ENCODE data around the gene CHST11. TPM values are rescaled to one million over a fixed set of nuclear protein-coding genes. Genes with fewer than 3 reads are reported as not detected.

The CHST11 gene
- total RNA-seq, 1 experiment from 2014 or later, result 1.1 TPM

DNA sequence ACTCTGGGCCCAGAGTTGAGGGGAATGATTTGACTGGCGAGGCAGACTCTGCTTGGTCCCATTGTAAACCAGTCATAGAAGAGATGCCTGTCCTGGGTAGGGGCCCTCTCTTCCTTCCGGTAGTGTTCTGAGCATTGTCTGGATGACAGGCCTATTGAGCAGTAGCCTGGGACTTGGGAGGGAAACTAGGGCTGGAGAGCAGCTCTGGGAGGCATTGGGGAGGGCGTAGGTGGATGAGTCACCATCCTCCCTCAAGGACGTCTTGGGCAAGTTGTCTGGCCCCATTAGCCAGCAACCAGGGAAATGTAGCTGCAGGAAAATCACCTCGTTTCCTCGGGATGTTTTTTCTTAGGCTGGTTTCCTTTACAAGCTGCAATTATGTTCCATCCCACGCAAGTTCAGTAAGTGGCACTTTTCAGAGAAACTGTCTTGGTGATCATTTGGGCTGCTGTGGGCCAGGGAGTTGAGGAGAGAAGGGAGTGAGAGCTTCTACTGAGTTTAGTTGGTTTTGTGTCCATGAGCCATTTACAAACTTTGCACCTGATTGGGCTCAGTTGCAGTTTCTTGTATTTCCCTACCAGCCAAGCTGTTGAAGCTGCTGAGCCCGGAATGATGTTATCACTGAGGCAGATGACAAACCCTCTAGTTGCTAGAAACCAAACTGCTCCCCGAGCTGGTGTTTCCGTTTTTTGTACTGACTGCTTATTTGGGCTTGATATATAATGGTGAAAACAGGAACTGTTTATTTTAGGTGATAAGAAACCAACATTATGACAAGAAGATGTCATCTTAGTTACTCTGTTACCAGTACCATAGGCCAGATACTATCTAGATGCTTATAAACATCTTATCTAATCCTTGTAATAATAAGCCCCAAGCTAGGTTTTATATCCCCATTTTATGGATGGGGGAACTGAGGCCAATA is 147.6 kb downstream of the CHST11 start:
- BruUV-seq (replicated peaks), result no TSS peak
- intact Hi-C loops (cut with micrococcal nuclease; ENCODE audit: unreplicated experiment), result no loop called here
- Histone ChIP-seq H3K27me3 (replicated peaks; ENCODE audit: insufficient read depth, low read depth, low read length, poor library complexity) (no peaks in the 10 kb centered on the region), H3K4me3 (ENCODE audit: low read depth, low read length, poor library complexity, severe bottlenecking) (no peak overlapping the region), H3K4me1 (ENCODE audit: insufficient read depth, low read length, poor library complexity, severe bottlenecking) (peaks cover 6% of the 10 kb centered on the region), H3K9me3 (ENCODE audit: low read depth, low read length, poor library complexity, severe bottlenecking) (no peaks in the 10 kb centered on the region), H3K27ac (ENCODE audit: low read depth, low read length, poor library complexity, severe bottlenecking) (no peak overlapping the region), H3K36me3 (ENCODE audit: insufficient read depth, low read length, poor library complexity, severe bottlenecking) (no peaks in the 10 kb centered on the region)
- ChIA-PET CTCF (no interaction called here), POLR2A (ENCODE audit: low non-redundant PET) (no interaction called here)
- DNase-seq (ENCODE audit: low spot score), result peak; percentile 90
- TF ChIP-seq EZH2 (IDR thresholded peaks at IDR 0.05; ENCODE audit: borderline replicate concordance, low read depth, low read length, poor library complexity, severe bottlenecking), result no peak
- TF ChIP-seq, protein P1, sequence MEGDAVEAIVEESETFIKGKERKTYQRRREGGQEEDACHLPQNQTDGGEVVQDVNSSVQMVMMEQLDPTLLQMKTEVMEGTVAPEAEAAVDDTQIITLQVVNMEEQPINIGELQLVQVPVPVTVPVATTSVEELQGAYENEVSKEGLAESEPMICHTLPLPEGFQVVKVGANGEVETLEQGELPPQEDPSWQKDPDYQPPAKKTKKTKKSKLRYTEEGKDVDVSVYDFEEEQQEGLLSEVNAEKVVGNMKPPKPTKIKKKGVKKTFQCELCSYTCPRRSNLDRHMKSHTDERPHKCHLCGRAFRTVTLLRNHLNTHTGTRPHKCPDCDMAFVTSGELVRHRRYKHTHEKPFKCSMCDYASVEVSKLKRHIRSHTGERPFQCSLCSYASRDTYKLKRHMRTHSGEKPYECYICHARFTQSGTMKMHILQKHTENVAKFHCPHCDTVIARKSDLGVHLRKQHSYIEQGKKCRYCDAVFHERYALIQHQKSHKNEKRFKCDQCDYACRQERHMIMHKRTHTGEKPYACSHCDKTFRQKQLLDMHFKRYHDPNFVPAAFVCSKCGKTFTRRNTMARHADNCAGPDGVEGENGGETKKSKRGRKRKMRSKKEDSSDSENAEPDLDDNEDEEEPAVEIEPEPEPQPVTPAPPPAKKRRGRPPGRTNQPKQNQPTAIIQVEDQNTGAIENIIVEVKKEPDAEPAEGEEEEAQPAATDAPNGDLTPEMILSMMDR (conservative IDR thresholded peaks at IDR 0.05; ENCODE audit: low read depth, low read length), result no peak

- Histone ChIP-seq H3K9me3 (ENCODE audit: low read depth, low read length, poor library complexity, severe bottlenecking) (no peaks in the 10 kb centered on the region), H3K36me3 (ENCODE audit: insufficient read depth, low read length, poor library complexity, severe bottlenecking) (no peaks in the 10 kb centered on the region), H3K4me3 (ENCODE audit: low read depth, low read length, poor library complexity, severe bottlenecking) (no peak overlapping the region), H3K4me1 (ENCODE audit: insufficient read depth, low read length, poor library complexity, severe bottlenecking) (peaks cover 6% of the 10 kb centered on the region), H3K27me3 (replicated peaks; ENCODE audit: insufficient read depth, low read depth, low read length, poor library complexity) (no peaks in the 10 kb centered on the region), H3K27ac (ENCODE audit: low read depth, low read length, poor library complexity, severe bottlenecking) (no peak overlapping the region)
- no TSS peak for BruUV-seq (replicated peaks)
- no peak for DNase-seq (ENCODE audit: low spot score)
- TF ChIP-seq EZH2 (IDR thresholded peaks at IDR 0.05; ENCODE audit: borderline replicate concordance, low read depth, low read length, poor library complexity, severe bottlenecking), result no peak
- TF ChIP-seq, protein P1 (conservative IDR thresholded peaks at IDR 0.05; ENCODE audit: low read depth, low read length), result no peak
- ChIA-PET POLR2A (ENCODE audit: low non-redundant PET) (no interaction called here), CTCF (no interaction called here)
- intact Hi-C loops (cut with micrococcal nuclease; ENCODE audit: unreplicated experiment), result no loop called here
Observed at GRCh38 chr12:104604995-104605675, 148.4 kb downstream of the CHST11 start.

- no peaks in the 10 kb centered on the region for H3K9me3 ChIP-seq (ENCODE audit: low read depth, low read length, poor library complexity, severe bottlenecking)
- no peak overlapping the region for H3K27ac ChIP-seq (ENCODE audit: low read depth, low read length, poor library complexity, severe bottlenecking)
- ChIA-PET CTCF (no interaction called here), POLR2A (ENCODE audit: low non-redundant PET) (no interaction called here)
- H3K27me3 ChIP-seq (replicated peaks; ENCODE audit: insufficient read depth, low read depth, low read length, poor library complexity), result no peaks in the 10 kb centered on the region
- no peak for TF ChIP-seq EZH2 (IDR thresholded peaks at IDR 0.05; ENCODE audit: borderline replicate concordance, low read depth, low read length, poor library complexity, severe bottlenecking)
- TF ChIP-seq, protein P1 (conservative IDR thresholded peaks at IDR 0.05; ENCODE audit: low read depth, low read length), result no peak
- no peak overlapping the region for H3K4me3 ChIP-seq (ENCODE audit: low read depth, low read length, poor library complexity, severe bottlenecking)
- H3K36me3 ChIP-seq (ENCODE audit: insufficient read depth, low read length, poor library complexity, severe bottlenecking), result no peaks in the 10 kb centered on the region
- DNase-seq (ENCODE audit: low spot score), result no peak
- H3K4me1 ChIP-seq (ENCODE audit: insufficient read depth, low read length, poor library complexity, severe bottlenecking), result peaks cover 6% of the 10 kb centered on the region
- BruUV-seq (replicated peaks), result no TSS peak
- intact Hi-C loops (cut with micrococcal nuclease; ENCODE audit: unreplicated experiment), result no loop called here
Observed at GRCh38 chr12:104605685-104606084, 148.9 kb downstream of the CHST11 start.

All from A673 (cell line).